H54 (cell line): ENCODE results near the gene ZBTB7A.

ENCODE experiments used
- DNase-seq: peaks from one replicate; pipeline ENCODE4 v3.0.0; 2011; ENCODE audit warnings: low spot score, mixed read lengths; ENCODE audit not compliant: insufficient read length
- FAIRE-seq: peaks from 3 replicates; lab custom pipeline; 2011; peaks lifted over from hg19 to GRCh38; lab: Jason Lieb, UNC
- POLR2A ChIP-seq: IDR thresholded peaks from 2 replicates; pipeline ENCODE4 v1.6.1; 2011; ENCODE audit warnings: low read depth, mild to moderate bottlenecking, low read length

ZBTB7A gene

GRCh38 chr19:4066682-4067395 lies at the start of gene ZBTB7A:
ZBTB7A (minus strand) TSS chr19:4066899; CDS start chr19:4055232, 11,667 bp downstream.
- peak; percentile 49 for TF ChIP-seq POLR2A
- no peak for FAIRE-seq
- DNase-seq: peak; percentile 96

GRCh38 chr19:4115818-4116385 lies 49.2 kb upstream of the ZBTB7A start:
- no peak for TF ChIP-seq POLR2A
- FAIRE-seq (no peak), DNase-seq (no peak)

GRCh38 chr19:4115050-4115817 lies 48.5 kb upstream of the ZBTB7A start:
- DNase-seq: no peak
- no peak for FAIRE-seq
- no peak for TF ChIP-seq POLR2A

- DNase-seq: no peak
- no peak for FAIRE-seq
- no peak for TF ChIP-seq POLR2A
Observed at GRCh38 chr19:4114181-4114580, 47.5 kb upstream of the ZBTB7A start.

GRCh38 chr19:4113398-4114088 lies 46.8 kb upstream of the ZBTB7A start:
- no peak for TF ChIP-seq POLR2A
- no peak for DNase-seq
- no peak for FAIRE-seq

DNA sequence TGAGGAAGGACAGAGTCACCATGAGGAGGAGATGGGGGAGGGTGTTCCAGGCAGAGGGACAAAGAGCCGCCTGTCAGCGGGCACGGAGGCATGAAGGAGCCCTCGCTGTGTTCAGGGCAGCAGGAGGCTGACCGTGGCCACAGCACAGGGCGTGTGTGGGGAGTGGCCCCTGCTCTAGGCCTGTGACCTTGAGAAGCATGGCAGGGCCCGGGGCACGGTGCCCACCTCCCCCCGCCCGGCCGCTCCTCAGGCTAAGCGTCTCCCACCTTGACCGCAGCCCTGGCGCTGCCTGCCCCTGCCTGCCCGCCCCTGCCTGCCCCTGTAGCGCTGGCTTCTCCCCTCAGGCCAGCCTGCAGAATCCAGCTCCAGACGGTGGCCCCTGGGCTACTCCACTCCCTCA lies 45.7 kb upstream of the ZBTB7A start:
- FAIRE-seq (no peak), DNase-seq (no peak)
- TF ChIP-seq POLR2A: no peak

DNA sequence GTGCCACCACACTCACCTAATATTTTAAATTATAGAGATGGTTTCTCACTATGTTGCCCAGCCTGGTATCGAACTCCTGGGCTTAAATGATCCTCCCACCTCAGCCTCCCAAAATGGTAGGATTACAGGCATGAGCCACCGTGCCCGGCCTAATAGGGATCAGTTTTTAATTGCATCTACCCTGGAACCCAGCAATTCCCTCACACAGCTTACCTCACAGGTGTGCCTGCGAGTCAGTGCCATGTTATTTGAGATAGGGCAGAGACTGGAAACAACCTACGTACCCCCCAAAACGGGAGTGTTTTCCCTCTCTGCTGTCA lies 42.9 kb upstream of the ZBTB7A start:
- no peak for FAIRE-seq
- no peak for TF ChIP-seq POLR2A
- DNase-seq: no peak

- FAIRE-seq (no peak), DNase-seq (no peak)
- no peak for TF ChIP-seq POLR2A
Observed at GRCh38 chr19:4108767-4109625, 42.3 kb upstream of the ZBTB7A start.

GRCh38 chr19:4103080-4103433 lies 36.4 kb upstream of the ZBTB7A start:
- no peak for TF ChIP-seq POLR2A
- FAIRE-seq (no peak), DNase-seq (peak; percentile 52)

- TF ChIP-seq POLR2A: no peak
- DNase-seq: no peak
- FAIRE-seq: no peak
Observed at GRCh38 chr19:4102339-4103079, 35.8 kb upstream of the ZBTB7A start.

GRCh38 chr19:4101496-4101770 lies 34.7 kb upstream of the ZBTB7A start:
- FAIRE-seq (no peak), DNase-seq (no peak)
- TF ChIP-seq POLR2A: no peak

DNA sequence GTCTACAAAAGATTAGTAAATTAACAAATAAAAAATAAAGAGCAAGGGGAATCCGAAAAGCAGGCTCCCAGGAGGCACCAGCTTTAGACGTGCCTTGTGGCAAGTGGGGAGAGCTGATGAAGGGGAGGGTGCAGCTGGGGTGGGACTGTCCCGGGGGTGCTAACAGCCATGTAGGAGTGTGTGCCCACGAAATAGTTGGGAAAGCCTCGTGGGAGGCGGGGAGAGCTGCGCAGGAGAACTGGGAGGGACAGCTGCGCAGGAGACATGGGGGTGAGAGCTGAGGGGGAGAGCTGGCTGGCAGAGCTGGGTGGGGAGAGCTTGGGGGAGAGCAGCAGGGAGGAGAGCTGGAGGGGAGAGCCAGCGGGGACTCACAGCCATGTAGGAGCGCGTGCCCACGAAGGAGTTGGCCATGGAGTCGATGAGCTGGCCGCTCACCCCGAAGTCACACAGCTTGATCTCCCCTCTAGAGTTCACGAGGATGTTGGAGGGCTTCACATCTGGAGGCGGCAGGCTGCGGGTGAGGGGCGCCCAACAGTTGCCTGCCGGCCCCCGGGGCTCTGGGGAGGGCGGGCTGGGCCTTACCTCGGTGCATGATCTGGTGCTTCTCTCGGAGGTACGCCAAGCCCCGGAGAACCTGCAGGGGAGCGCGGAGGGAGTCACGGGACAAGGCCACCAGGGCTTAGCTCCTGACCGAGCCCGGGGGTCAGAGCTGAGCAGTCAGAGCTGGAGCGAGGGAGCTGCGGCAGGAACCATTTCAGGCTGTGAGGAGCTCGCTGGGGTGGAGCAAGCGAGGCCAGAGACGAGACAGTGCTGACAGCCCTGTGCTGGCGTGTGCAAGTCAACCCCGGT lies 34.2 kb upstream of the ZBTB7A start:
- DNase-seq (no peak), FAIRE-seq (no peak)
- no peak for TF ChIP-seq POLR2A
